Right ventricle myocardium inferior (tissue), 1 donor: ENCODE data around the gene OR4K2. TPM values are rescaled to one million over a fixed set of nuclear protein-coding genes. Genes with fewer than 3 reads are reported as not detected.

ENCODE experiments used
- ATAC-seq: fragments of 200-7000 bp; cut with Tn5 transposase; one replicate; pipeline ENCODE4 v1.9.1; 2020; ENCODE audit warnings: mild to moderate bottlenecking, moderate library complexity
- DNase-seq: peaks from one replicate; pipeline ENCODE4 v3.0.0; 2021; ENCODE audit errors: missing footprints
- intact Hi-C: fragments of 100-400 bp; cut with DNase I; formaldehyde crosslinking; loops from one replicate; pipeline ENCODE4 v1.11.0; 2022
- total RNA-seq: library from RNA; stranded (reverse); fragmentation: NEBNext Ultra II Directional; extraction: Animal tissue kit (Norgen Biotek cat#: 25700); gene quantifications from one replicate; pipeline ENCODE4 v1.2.1, GENCODE V29; 2021
- donor health status: DM: no; HTN: yes; CAD: no; lungs with severe emphysema.

OR4K2 gene
- total RNA-seq, 1 donor from 2014 or later, result not detected

DNA sequence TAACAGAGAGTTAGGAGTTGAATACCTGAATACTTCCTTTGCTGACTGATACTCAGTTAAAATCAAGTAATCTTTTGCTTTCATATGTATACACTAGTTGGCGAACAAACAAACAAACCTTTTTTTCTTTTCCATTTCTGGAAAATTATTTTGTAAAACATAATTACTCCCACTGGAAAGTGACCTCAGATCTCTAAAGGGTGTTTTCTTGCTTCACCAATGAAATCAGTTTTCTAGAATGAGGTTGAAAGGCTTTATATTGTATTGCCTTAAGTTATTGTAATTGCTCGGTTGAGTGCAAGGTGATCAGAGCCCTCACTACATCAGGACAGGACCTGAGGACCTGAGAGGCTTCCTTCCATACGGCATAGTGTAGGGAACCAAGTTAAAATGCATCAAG lies 55.7 kb downstream of the OR4K2 start, which contains the start of gene OR4K1:
Gene OR4K1 (plus strand): TSS at position 301 of the 400 bp plus-strand sequence. CDS start 4,750 bp downstream, outside the sequence.
- ATAC-seq, result no peak
- DNase-seq, result no peak
- intact Hi-C loops, result no loop called here

Other genes with a start within 250 kb of the OR4K2 start
- not detected for gene OR11H2, start 161.3 kb upstream of the OR4K2 start, total RNA-seq
- not detected for gene OR4Q3, start 131.6 kb upstream of the OR4K2 start, total RNA-seq
- not detected for gene OR4M1, start 101.6 kb upstream of the OR4K2 start, total RNA-seq
- gene OR4N2, start 71.4 kb upstream of the OR4K2 start, total RNA-seq, result not detected
- gene OR4K5, start 45.5 kb downstream of the OR4K2 start, total RNA-seq, result not detected
- not detected for gene OR4K1, start 55.8 kb downstream of the OR4K2 start, total RNA-seq
- not detected for gene OR4K15, start 100.4 kb downstream of the OR4K2 start, total RNA-seq
- gene OR4Q2, start 127.0 kb downstream of the OR4K2 start, total RNA-seq, result not detected
- gene OR4K14, start 144.2 kb downstream of the OR4K2 start, total RNA-seq, result not detected
- not detected for gene OR4K13, start 160.9 kb downstream of the OR4K2 start, total RNA-seq
- gene OR4L1, start 184.9 kb downstream of the OR4K2 start, total RNA-seq, result not detected
- gene OR4K17, start 235.6 kb downstream of the OR4K2 start, total RNA-seq, result not detected